HG03571 (cell line): ENCODE data around the gene NRXN2.

Experiments used
- ATAC-seq: cut with Tn5 transposase; IDR thresholded peaks from one replicate; pipeline ENCODE4 v1.9.1; 2021; ENCODE audit not compliant: unreplicated experiment

The NRXN2 gene

DNA sequence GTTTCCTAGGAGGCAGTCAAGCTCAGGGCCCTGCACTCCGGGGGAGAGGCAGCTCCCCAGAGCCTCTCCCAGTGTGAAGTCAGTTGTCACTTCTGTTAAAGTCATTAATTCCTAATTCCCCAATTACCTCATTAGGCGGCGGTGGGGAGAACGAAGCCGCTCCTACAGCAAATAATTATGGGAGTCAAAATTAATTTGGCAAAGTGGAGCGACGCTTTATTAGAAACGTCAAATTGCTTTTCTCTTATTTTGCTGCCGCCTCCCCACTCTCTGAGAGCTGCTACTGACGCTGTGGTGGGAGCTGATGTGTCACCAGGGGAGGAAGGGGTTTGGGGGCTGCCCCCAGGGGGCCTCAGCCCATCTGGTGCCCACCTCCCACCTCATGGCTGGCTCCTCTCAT lies 90.3 kb downstream of the NRXN2 start:
- ATAC-seq = no peak

DNA sequence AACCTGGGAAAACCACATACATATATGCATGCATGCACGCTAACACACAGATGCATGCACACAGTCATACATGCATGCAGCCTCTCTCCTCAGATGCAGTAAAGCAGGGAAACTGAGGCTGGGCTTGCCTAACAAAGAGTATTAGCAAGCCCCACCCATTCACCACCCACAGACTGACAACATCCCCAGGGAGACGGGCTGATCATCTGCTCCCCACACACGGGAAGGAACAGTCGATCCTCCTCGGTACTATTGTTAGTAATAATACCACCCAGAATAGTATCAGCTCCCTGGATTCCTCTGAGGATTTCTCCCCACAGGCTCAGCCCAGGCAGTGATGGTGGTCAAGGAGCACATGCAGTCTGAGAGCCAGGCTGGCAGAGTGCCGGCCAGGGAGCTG lies 90.8 kb downstream of the NRXN2 start:
- ATAC-seq = no peak

DNA sequence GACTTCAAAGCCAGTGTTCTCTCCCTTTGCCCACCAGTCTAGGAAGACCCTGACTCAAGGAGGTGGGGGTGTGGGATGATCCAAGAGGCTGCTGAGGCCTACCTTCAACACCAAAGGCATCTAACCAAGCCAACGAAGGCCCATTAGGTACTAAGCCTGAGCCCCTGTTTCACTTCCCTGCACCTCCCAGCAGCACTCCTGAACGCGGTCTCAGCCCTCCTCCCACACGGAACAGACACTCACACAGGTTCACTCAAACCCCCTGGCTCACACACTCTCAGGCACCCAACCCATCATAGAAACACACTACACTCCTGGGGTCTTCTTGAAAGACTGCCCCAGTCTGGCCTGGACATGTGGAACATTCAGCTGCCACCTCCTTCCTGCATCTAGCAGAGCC lies 91.3 kb downstream of the NRXN2 start:
- no peak for ATAC-seq

GRCh38 chr11:64629796-64630562 lies 93.0 kb downstream of the NRXN2 start:
- ATAC-seq = no peak

DNA sequence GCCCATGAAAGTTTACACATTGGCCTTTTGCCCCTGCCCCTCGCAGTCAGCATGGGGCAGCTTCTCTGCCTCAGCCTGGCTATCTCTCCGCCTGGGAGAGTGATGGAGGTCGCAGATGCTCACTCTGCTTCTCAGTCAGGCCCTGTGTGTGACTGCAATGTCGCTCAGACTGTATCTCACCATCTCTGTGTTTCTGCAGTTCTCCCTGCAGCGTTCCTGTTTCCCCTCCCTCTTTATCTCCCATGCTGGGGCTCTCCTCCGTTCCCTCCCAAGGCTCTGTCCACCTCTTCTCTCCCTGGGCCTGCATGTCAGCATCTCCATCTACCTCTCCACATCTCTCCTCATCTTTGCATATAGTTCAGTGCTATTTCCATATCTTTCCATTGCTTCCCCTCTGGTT lies 93.9 kb downstream of the NRXN2 start:
- ATAC-seq = no peak

DNA sequence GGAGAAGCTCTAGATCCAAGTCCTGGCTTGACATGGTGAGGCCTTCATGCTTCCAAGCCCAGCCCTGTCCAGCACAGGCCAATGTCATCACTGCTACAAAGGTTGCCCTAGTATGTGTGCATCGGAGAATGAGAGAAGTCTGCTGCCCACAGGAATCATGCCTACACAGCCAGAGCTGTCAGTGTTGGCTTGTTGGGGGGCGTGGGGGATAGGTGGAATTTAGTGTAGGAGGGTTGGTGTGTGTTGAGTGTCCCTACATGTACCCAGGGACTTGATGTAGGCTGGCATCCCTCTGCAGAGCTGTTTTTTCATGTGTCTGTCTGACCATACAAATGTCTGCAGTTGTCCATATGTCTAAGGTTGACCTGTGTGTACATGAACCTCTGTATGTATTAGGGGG lies 94.4 kb downstream of the NRXN2 start:
- no peak for ATAC-seq

- no peak for ATAC-seq
These were observed 95.6 kb downstream of the NRXN2 start for GRCh38 chr11:64627371-64627770.

DNA sequence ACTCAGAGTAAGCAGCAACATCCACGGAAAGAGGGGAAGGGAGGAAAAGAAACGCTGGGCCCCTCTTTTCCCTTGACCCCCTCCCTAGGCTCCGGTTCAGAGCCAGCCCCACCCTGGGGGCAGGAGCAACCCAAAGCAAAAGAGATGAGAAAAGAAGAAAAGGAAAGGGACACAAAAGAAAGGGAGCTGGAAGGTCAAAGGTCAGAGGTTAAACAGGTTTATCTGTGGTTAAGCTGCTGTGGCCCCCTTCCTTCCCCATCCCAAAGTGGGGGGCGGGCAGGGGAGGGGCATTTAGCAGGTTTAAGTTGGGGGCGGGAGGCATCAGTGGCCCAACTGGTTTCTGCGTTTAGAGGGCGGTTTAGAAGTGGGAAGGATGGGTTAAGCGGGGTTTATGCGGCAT lies 96.4 kb downstream of the NRXN2 start:
- ATAC-seq = no peak

- no peak for ATAC-seq
These were observed 98.0 kb downstream of the NRXN2 start for GRCh38 chr11:64624883-64625481.

DNA sequence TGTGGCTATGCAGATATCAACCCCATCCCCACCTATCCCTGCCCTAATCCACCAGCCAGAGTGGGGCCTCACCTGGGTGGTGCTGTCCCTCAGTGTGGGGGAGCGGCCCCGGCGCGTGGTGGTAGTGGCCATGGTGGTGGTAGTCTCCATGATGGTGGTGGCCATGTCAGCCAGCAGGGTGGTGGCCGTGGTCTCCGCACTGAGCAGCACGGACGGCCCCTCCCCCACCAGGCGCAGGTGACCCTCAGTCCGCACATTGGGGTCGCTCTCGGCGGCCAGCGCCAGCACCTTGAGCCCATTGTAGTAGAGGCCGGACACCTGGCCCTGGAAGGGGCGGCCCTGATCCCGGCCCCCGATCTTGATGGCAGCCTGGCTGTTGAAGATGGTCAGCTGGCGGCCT lies 100.3 kb downstream of the NRXN2 start:
- ATAC-seq = no peak

DNA sequence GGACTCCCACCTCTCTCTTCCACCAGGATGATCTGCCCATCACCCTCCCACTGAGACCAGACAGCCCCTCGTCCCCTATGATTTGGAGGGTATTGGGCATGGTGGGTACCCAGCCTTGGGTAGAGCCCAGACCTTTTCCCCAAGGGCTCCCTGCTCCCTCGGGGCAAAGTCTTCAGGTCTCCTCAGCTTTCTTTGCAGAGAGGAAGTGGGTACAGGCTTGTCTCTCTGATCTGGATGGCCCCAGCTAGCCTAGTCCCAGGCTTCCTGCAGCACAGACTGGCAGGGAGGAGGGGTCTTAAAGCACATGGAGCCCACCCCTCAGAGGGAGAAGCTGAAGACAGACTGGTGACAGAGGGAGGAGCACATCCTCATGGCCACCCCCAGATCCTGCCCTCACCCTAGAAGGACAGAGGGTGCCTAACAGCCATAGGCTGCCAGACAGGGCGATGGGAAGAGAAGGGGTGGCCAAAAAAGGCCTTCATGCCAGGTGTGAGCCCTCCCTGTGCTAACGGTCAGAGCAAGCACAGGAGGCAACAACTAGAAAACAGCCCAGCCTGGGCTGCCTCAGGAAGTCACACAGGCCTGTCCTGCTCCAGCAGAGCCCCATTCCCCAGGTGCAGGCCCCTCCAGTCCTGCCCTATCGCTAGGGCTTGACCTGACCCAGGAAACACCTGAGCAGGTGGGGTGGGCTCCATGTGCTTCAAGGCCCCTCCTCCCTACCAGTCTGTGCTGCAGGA lies 101.5 kb downstream of the NRXN2 start:
- ATAC-seq = no peak

GRCh38 chr11:64620381-64620971 lies 102.5 kb downstream of the NRXN2 start:
- no peak for ATAC-seq

DNA sequence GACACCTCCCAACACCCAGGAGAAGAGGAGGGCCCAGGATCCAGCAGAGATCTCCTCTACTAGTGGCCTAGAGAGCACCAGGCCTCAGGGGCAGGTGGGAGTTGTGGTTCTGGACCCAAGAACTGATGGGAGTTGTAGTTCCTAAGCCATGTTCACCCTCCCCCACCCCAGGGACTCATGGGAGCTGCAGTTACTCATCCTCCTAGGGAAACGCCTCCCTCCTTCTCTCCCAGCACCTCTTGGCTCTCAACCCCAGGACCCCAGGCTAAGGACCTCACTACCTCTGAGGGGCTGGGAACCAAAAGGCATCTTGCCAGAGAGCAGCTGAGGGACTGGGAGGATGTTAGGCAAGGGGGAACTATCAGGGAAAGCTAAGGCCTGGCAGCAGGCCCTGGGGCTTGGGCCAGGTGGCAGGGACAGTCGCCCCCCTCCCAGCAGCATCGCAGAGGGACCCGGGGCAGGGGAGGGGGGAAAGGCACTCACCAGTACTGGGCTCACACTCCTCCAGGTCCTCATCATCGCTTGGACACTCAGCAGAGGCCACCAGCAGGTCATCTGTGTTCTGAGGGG lies 103.1 kb downstream of the NRXN2 start:
- no peak for ATAC-seq

DNA sequence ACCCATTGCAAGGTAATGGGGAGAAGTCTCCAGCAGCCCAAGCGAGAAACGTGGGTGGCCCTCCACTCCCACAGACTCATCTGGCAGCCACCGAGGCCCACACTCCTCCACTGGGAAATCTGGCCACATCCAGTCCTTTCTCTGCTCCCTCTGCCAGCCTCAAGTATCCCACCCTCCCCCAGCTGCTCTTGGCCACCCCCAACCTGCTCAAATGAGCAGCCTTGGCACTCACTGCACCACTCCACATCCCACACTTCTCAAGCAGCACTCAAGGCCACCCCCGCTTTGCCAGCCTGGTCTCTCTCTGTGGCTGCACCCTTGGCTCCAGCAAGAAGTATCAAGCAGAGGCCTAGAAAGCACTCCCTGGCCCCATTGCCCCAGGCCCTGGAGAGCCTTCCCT lies 103.8 kb downstream of the NRXN2 start:
- no peak for ATAC-seq

- no peak for ATAC-seq
These were observed 106.2 kb downstream of the NRXN2 start for GRCh38 chr11:64616817-64617216.

DNA sequence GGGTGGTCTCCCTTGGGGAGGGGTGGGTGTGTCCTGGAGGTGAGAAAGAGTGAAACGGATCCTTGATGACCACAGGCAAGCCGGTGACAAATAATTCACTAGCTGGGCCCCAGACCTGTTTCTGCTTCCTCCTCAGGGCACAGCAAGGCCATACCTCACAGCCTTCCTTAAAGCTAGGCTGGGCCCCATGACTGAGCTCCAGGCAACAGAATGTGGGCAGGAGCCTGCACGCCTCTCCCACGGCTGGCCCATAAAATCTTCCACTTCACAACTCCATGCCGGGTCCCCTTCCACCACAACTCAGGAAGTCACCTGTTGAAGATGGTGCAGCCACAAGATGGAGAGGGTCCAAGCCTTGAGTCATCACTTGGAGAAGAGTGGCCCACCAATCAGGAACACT lies 108.1 kb downstream of the NRXN2 start:
- no peak for ATAC-seq

DNA sequence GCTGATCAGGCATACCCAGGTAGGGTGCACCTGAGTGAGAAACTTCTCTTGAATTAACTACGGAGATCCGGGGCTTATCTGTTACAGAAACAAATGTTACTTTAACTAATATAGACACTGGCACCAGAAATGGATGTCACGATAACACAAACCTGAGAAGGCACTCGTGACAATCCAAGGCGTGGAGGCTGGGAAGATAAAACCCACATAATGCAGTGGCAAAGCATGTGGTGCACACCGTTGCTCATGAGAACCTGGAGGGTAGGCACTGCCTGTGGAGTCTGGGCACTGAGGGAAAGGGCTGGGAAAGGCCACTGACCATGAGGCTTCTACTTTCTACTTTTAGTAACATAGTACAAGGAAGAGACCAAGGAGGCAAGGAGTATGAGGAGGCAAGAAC lies 109.3 kb downstream of the NRXN2 start:
- ATAC-seq = no peak

DNA sequence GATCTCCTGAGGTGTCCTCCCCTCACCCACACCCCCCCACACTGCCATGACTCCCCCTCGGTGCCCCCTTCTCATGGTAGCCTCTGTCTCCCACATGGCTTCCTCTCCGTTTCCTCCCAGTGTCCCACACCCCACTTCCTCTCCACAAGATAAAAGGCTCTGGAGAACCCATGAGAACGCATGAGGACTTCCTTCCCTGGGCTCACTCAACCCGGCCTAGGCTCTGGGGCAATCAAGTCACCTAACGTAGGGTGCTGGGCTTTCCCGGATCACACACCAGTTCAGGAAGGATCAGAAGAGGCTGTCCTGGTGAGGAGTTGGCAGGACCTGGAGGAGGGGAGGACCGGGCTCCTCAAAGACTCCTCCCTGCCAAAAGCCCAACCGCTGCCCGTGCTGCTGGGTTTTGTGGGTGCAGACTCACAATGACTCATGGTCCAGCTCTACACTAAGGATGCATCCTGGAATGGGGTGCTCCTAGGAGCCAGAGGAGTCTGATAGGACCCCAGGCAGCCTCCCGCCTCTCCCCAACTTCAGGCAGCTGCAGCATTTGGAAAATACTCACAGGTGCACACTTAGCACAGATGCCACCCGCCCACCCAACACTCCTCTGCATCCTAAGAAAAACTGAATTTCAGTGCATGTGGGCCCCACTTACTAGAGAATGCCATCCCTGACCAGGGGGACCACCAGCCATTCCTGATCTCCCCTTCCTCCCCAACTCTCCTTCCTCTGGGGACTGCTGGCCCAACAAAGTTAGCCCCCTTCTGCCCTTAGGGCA lies 110.9 kb downstream of the NRXN2 start:
- no peak for ATAC-seq

DNA sequence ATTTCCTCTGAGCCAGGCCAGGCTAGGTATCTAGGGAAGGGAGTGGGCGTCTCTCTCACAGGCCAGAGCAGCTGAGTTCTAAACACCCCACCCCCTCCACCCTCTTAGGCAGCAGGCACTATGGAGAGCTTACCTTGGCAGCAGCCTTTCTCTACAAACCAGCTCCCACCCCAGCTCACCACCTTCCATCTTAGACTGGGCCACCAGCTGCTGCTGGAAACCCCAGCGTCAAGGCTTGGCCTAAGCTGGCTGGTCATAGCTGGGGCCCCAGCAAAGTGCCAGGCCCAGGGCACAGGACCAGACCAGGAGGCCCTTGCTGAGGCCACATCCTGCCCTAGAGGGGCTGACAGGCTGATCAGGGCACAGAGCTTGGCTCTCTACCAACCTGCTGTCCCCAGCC lies 111.8 kb downstream of the NRXN2 start:
- no peak for ATAC-seq

DNA sequence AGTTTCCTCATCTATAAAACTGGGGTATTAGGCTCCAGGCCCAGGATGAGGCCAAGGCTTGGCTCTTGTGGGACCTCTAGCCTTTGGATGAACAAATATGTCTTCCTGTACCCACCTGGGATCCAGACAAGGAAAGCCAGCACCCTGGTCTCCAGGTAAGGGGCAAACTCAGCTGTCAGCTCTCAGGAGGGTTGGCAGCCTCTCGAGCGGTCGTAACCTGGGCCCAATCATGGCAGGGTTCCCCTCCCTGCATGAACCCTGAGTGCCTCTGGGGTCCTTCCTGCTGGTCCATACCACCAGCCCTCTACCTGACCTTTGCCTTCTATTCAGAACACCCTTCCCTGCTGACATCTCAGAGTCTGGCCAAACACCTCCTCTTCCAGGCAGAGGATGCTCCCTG lies 112.4 kb downstream of the NRXN2 start:
- ATAC-seq = no peak
